Panc1 (cell line): ENCODE results near the gene GRK2.

ENCODE experiments used
- REST ChIP-seq, 2 experiments: IDR thresholded peaks; 2 replicates each; pipeline ENCODE4 v1.6.1; 2011 to 2012; ENCODE audit warnings: low read depth in 2 of 2, control low read depth in 1 of 2, low read length in 1 of 2, mild to moderate bottlenecking in 1 of 2, moderate library complexity in 1 of 2; ENCODE audit not compliant: insufficient read depth in 1 of 2
- TF ChIP-seq, protein P1 (sequence below): fragments of 450-650 bp; IDR thresholded peaks from 2 replicates; pipeline ENCODE4 v1.5.1; 2017; ENCODE audit warnings: mild to moderate bottlenecking

DNA sequence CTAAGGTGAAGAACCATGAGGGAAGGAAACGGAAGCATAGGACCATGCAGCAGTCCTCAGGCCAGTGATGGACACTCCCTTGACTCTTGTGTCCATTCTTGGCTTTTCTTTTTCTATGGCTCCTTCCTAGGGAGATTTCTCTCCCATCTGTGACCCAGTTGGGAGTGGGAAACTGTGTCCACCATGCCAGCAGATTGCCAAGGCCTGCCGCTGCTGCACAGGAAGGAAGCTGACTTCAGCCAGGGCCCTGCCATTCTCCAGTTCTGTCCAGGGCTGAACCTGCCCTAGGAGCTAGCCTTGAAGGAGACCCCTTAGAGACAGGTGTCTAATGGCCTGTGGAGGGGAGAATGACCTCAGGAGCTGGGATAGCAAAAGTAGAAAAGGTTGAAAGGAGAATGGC lies 54.4 kb downstream of the GRK2 start:
- TF ChIP-seq, protein P1, sequence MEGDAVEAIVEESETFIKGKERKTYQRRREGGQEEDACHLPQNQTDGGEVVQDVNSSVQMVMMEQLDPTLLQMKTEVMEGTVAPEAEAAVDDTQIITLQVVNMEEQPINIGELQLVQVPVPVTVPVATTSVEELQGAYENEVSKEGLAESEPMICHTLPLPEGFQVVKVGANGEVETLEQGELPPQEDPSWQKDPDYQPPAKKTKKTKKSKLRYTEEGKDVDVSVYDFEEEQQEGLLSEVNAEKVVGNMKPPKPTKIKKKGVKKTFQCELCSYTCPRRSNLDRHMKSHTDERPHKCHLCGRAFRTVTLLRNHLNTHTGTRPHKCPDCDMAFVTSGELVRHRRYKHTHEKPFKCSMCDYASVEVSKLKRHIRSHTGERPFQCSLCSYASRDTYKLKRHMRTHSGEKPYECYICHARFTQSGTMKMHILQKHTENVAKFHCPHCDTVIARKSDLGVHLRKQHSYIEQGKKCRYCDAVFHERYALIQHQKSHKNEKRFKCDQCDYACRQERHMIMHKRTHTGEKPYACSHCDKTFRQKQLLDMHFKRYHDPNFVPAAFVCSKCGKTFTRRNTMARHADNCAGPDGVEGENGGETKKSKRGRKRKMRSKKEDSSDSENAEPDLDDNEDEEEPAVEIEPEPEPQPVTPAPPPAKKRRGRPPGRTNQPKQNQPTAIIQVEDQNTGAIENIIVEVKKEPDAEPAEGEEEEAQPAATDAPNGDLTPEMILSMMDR: no peak
- no peak for TF ChIP-seq REST (IDR thresholded peaks at IDR 0.05; ENCODE audit: insufficient read depth in 1 of 2, low read depth in 2 of 2, low read length in 1 of 2)
